NCI-H82 (cell line): ENCODE results near the gene ASB7.

Source experiments
- DNase-seq: peaks from one replicate; lab custom pipeline; 2025; lab: John Stamatoyannopoulos, UW

Gene ASB7

GRCh38 chr15:100686021-100686724, 83.8 kb downstream of the ASB7 start:
- no peak for DNase-seq

DNA sequence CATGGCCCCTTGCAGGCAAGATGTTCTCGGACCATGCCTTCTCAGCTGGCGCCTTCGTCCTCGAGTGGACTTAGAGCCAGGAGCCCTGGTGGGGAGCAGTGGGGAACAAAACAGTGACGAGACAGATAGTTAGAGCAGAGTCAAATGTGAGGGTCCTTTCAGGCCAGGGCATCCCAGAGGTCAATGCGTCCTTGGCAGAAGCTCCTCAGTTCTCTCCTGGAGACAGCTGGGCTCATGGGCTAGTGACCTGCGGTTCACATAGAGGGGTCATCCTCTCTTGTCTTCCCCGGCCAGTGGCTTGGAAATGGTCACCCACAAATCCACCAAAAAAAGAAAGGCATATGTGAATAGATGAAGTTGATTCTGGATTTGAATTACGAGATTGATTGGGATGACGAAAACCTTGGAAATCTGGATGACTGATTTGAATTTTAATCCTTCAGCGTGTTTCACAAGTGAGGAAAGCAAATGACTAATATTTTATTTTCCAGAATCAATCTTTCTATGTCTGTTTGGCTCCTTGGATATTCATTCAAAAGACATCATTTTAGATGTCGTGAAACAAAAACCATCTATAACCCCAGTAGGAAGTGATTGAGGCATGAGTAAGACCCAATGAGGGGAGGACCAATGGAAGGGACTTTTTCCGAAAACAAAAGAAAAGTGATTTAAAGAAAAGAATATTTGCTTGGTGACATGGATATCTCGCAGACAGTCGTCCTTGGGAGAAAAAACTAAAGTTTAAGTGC, 84.5 kb downstream of the ASB7 start:
- no peak for DNase-seq

DNA sequence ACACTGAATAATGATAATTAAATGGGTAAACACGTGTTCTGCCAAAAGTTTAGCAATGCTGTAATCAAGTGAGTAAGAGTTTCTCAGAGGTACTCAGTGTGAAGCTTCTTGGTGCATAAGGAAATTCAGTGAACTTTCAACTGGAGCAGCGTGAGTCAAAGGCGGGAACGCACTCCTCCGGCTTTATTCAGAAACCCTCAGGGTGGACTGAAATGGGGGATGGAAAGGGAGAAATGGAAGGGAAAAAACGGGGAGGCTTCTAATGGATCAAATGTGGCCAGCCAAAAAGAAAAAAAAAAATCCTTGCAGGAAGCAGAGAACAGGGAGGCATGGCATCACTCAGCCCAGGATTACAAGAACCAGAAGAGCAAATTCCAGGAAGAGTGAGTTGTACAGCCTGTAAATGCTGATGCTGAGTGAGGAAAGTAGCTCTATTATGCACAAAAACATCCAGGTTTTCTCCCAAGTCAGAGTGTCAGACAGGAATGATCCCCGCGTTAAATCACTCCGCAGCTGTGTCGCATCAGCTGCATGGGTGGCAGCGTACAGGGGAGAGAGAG, 85.3 kb downstream of the ASB7 start:
- DNase-seq, result no peak

DNA sequence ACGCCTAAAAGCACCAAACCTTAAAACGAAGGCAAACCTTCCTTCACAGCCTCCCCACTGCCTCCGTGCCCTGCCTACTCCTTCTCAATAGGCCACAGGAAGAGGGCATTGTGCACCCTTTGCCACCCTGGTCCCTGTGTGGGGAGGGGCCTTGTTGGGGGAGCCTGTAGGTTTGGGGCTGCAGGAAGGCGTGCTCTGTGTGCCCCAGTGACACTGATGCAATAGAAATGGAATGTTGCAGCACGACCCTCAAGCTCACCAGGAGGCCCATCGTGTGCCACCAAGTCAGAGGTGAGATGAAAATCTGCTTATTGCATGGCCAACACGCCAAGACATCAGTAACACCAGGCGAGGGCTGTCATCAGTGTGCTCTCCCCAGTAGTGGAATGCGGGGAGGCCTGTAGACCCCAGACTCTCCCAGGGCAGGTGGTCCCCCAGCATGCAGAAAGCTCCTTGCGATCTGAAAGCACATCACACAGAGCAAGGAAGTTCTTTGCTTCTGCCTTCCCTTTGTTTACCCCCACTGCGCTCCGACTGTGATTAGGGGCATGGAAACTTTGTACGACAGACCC, 86.2 kb downstream of the ASB7 start:
- no peak for DNase-seq

DNA sequence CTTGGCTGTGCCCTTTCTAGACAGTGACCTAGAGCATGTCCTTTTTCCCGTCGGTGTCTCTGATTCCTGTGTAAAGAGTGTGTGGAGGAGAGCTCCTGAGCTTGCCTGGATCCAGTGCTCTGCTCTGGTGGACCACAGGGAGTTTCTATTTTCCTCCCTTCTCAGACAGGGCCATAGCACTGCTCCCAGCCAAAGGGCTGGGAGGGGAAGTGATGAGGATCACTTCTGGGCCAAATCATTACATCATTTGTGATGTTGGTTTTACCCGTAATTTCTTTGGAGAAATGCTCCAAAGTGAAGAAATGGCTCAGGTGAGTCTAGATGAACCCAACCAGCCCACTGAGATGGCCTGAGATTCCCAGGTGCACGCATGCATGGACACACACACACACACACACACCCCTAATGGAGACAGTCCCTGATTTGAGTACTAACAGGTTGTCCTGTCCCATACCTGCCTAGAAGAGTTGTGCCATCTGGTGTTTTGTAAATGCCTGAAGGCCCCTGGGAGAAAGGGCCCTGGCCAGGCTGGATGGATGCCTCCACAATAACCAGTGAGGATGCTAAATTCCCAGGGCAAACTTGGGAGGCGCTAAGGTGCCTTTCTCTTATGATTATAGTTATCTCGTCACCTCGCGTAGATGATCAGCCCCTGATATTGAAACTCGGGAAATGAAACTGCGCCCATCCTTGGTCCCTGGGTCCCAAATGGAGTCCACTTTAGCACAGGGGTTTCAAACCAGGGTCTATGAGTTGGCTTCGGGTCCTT, 86.9 kb downstream of the ASB7 start:
- DNase-seq, result no peak

- DNase-seq, result no peak
These were observed 87.8 kb downstream of the ASB7 start for GRCh38 chr15:100690032-100690794.

- no peak for DNase-seq
These were observed 88.4 kb downstream of the ASB7 start for GRCh38 chr15:100690795-100691158.

DNA sequence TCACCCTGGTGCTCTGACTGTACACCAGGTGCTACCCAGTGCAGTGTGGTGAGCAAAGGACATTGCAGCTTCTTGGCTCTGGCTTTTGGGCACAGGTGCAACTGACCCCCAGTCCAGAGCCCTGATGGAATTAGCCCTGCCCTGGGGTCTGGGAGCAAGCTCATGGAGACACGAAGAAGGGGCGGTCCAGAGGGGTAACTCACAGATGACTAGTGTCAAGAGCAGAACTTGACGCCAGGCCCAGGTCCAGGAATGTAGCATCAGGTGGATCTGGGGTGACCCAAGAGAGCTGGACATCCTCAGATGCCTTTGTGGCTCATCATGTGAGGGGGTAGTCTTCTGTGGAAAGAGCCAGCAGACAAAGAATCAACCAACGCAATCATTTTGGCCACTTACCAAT, 88.9 kb downstream of the ASB7 start:
- no peak for DNase-seq

DNA sequence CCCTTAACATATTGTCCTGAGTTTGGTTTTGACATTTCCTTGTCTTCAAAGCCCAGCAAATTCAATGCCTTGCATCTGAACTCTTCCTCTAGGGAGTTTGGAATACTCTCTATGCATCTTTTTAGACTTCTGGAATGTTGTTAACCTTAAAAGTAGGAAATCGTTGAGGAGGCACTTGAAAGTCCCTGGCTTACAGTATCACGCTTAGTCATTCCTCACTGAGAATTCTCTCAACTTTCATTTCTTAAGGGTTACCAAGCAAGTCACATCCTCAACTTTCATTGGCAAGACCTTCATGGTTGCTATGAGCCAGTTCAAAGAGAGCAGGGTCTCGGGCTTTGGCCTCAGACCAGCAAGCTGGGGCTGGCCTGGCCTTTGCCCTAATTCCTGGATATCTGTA, 89.9 kb downstream of the ASB7 start:
- DNase-seq, result no peak

GRCh38 chr15:100692671-100693070, 90.3 kb downstream of the ASB7 start:
- no peak for DNase-seq

- no peak for DNase-seq
These were observed 91.1 kb downstream of the ASB7 start for GRCh38 chr15:100693451-100693850.

DNA sequence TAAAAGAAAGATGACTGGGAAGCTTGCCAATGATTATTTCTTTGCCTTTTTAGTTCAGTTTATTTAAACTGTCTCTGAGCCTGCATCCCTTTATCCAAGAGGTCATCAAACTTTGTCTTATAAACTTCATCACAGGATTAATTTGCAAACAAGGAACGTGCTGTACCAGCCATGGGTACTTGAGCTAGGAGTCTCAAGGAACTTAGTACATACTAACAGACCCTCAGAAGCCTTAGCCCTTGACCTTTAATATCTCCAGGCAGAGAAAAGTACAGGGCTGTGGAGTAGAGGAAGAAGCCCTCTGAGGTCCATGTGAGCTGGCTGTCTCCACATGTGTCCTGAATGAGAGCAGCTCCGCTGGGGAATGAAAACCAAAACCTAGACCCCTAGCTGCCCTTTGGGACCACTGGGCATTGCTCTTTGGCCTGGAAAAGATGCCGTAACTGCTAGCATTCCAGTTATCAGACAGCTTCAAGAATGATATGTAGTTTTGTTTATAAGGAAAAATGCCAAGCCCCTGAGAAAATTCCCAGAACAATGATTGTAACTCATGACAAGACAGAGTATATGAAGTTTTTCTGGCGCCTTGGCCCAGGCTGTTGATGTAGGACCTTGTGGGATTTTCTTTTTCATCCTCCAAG, 92.1 kb downstream of the ASB7 start:
- no peak for DNase-seq

DNA sequence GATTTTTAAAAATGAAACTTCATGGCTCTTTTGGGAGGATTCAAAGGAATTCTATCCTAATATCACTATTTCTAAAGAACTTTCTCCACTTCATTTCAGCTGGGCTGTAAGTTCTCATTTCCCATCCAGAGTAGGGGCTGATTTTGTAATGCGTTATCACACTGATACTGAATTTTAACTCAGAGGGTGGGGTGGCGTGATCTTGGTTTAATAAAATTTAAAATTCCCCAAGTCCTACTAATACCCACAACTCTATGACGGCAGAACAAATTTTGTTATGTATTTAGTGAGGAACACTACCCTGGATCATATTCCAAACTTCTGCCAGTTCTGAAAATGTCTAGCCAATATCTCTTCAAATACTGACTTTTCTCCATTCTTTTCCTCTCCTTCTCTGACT, 92.7 kb downstream of the ASB7 start:
- no peak for DNase-seq

DNA sequence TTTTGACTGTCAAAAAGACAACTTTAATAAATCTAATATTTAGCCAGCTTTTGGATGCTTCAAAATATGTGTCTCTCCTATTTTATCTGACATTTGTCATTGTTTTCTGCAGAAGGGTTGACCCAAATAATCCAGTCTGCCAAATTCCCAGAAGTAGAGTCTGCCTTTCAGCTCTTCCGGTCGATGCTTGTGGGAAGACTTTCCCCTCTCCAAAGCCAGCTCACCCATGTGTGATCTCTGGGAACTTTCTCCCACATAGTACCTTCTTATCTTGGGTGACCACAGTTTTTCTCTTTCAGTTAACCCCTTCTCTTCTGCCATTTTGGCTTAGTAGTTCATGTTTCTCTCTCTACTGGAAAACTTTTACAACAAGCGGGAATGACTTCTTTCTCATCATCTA, 94.1 kb downstream of the ASB7 start:
- DNase-seq, result no peak
